Astrocyte of the spinal cord (primary cell): ENCODE data around the gene BICDL1.

Source experiments
- DNase-seq: peaks from one replicate; pipeline ENCODE4 v3.0.0; 2011; ENCODE audit warnings: low read depth, low spot score
- H3K4me3 ChIP-seq: 2 replicates; pipeline ENCODE4 v1.5.1; 2011; ENCODE audit warnings: low read depth, mild to moderate bottlenecking, low read length, moderate library complexity
- in situ Hi-C: cut with HindIII; loops from 2 replicates; pipeline ENCODE4 v1.10.0; 2017; ENCODE audit warnings: low sequenced_read_pairs
- TF ChIP-seq, protein P1 (sequence below): IDR thresholded peaks from 2 replicates; pipeline ENCODE4 v1.5.1; 2012; ENCODE audit warnings: low read depth, mild to moderate bottlenecking, low read length, inconsistent platforms

The BICDL1 gene

DNA sequence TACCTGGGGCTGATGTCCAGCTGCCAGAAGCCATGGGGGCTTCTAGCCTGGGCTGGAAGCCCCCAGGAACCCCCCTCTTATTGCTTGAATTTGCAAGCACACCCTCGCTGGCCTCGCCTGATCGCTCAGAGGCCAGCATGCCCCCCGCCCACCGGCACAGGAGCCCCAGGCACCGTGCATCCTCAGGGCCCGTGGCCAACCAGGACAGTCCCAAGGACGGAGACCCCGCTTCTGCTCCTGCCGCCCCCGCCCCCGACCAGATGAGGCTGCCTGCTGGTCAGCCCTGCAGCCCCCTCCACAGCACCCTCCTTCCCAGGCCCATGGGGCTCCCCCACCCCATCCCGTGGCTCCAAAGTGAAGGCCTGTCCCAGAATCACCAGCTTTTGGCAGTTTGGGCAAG, 106.3 kb downstream of the BICDL1 start:
- no peak overlapping the region for H3K4me3 ChIP-seq
- no peak for DNase-seq
- in situ Hi-C loops, result no loop called here
- TF ChIP-seq, protein P1, sequence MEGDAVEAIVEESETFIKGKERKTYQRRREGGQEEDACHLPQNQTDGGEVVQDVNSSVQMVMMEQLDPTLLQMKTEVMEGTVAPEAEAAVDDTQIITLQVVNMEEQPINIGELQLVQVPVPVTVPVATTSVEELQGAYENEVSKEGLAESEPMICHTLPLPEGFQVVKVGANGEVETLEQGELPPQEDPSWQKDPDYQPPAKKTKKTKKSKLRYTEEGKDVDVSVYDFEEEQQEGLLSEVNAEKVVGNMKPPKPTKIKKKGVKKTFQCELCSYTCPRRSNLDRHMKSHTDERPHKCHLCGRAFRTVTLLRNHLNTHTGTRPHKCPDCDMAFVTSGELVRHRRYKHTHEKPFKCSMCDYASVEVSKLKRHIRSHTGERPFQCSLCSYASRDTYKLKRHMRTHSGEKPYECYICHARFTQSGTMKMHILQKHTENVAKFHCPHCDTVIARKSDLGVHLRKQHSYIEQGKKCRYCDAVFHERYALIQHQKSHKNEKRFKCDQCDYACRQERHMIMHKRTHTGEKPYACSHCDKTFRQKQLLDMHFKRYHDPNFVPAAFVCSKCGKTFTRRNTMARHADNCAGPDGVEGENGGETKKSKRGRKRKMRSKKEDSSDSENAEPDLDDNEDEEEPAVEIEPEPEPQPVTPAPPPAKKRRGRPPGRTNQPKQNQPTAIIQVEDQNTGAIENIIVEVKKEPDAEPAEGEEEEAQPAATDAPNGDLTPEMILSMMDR, result no peak

DNA sequence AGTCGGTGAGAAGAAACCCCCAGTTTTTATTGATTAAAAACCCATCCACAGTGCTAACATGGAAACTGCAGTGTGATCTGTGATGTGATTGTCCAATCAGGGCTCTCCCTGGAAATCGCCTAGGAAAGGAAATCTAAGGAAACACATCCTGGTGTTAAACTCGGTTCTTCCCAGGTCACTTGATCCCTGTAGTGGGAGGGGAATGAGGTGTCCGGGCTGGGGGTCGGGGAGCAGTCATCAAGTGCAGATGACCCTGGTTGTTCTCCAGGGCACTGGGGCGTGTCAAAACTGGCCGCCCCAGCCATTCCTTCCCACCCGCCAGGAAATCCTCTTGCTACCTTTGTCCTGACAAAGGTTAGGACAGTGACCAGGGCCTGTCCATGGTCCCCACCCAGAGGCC, 106.7 kb downstream of the BICDL1 start:
- TF ChIP-seq, protein P1, result no peak
- in situ Hi-C loops, result no loop called here
- H3K4me3 ChIP-seq, result no peak overlapping the region
- no peak for DNase-seq

DNA sequence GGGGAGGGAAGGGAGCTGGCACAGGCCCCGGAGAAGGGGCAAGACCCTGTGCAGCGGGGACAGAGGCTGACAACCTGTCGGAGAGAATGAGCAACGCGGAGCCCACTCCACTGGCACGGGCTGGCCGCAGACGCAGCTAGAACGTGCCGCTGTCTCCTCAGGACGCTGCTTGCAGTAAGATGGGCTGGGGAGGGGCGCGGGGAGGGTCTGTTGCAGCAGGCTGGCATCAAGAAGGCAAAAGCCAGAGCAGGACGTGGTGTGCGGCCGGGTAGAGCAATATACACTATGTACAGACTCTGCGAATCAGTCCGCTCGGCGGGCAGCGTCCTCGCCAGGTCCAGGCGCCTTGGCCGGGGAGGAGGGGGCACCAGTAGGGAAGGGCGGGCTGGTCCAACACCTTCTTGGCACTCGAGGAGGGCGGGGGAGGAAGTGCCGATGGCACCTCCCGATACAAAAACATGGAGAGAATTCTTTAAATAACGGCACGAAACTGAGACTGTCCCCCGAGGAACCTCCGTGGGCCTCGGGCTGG, 107.7 kb downstream of the BICDL1 start:
- no peak for DNase-seq
- no peak overlapping the region for H3K4me3 ChIP-seq
- in situ Hi-C loops, result no loop called here
- TF ChIP-seq, protein P1, result no peak

DNA sequence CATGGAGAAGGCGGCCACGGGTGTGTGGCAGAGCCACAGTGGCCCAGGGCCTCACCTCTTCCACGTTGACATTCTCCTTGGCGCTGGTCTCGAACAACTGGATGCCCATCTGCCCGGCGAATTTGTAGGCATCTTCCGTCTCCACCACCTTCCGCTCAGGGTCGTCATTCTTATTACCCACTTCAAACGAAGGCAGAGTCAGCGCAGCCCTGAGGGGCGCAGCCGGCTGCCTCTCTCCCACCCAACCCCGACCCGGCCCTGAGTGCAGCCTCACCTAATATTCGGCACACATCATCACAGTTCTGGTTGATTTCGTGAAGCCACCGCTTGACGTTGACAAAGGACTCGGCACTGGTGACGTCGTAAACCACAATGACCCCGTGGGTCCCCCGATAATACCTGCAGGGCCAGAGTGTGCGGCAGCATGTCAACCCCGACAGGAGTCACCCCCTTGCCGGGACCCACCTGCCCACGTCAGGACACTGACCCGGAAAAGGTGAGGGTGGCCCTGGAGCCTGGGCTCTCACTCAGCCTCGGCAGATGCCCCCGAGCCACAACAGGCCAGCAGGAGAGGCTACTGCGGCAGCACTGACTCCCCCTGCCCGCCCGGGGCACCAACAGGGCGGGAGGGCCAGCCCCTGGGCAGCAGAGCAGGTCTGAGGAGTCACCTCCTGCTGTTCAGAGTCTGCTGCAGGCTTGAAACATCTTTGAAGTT, 109.9 kb downstream of the BICDL1 start:
- in situ Hi-C loops, result no loop called here
- TF ChIP-seq, protein P1, result no peak
- no peak overlapping the region for H3K4me3 ChIP-seq
- DNase-seq, result no peak

DNA sequence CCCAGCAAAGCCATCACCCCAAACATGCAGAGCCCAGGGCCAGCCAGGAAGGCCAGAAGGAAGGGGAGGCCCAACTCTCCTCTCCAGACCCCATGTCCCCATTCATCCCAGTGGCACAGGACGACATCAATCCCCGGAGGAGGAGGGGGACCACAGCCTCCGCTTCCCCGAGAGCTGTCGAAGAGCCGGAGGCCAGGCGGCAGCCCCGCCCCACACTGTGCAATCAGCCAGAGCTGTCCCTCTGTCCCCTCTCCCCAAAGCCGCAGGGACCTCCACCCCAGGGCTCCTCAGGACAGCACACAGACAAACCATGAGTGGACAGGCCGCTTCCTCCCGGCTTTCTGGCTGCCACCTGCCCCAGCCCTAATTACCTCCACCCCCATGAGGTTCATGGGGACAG, 110.7 kb downstream of the BICDL1 start:
- no peak for DNase-seq
- no peak overlapping the region for H3K4me3 ChIP-seq
- TF ChIP-seq, protein P1, result no peak
- in situ Hi-C loops, result no loop called here

DNA sequence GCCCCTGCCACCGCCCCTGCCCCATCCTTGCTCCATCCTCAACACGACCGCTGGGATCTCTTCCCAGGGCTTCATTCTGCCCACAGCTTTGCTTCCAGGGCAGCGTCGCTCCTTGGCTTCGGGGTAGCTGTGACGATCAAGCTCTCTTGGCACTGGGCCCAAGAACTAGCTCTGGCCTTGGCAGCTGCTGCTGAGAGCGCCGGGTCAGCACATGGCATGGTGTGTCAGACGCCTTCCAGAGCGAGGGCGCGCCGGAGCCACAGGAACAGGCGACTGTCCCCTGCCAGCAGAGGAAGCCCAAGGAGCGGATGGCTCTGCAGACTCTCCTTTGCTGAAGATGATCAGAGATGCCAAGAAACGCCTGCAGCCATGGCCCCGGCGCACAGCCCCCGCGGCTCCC, 111.6 kb downstream of the BICDL1 start:
- in situ Hi-C loops, result no loop called here
- TF ChIP-seq, protein P1, result no peak
- DNase-seq, result peak; percentile 50
- no peak overlapping the region for H3K4me3 ChIP-seq
